ENCODE data around the gene ANKS4B. TPM values are rescaled to one million over a fixed set of nuclear protein-coding genes. Genes with fewer than 3 reads are reported as not detected.

Gene ANKS4B
- total and polyA plus RNA-seq, 2 experiments from 2014 or later, result 0.07 TPM; not detected in 1

DNA sequence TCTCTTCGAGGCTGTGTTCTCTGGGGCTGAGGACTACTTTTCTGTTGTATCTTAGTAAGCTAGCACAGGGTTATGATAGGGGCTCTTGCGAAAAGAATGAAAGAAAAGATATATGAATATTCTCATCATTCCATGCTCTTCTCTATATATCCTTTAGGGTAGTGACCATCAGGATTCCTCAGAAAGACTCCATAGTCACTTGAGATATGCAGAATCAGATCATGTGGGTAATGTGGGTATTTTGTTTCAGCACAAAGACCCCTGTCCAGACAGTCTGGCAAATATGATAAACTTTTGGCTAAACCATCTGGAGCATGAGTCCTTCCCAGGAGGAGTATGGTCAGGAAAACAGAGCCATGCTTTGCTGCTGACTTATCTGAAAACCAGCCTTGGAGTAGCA is 23.1 kb downstream of the ANKS4B start:
- no peaks in the 10 kb centered on the region for H3K36me3 ChIP-seq (ENCODE audit: insufficient read depth)
- ATAC-seq (no peak), DNase-seq (ENCODE audit: low spot score) (no peak)
- H3K27ac ChIP-seq (ENCODE audit: low read depth), result no peak overlapping the region
- H3F3A ChIP-seq (replicated peaks; ENCODE audit: low read depth), result no peaks in the 10 kb centered on the region
- no peak for TF ChIP-seq EZH2 (IDR thresholded peaks at IDR 0.05; ENCODE audit: low read depth, unreplicated experiment)
- no peak for TF ChIP-seq EZH2phosphoT487 (IDR thresholded peaks at IDR 0.05; ENCODE audit: unreplicated experiment)
- no peak for TF ChIP-seq NANOG (IDR thresholded peaks at IDR 0.05; ENCODE audit: borderline replicate concordance)
- TF ChIP-seq, protein P1, sequence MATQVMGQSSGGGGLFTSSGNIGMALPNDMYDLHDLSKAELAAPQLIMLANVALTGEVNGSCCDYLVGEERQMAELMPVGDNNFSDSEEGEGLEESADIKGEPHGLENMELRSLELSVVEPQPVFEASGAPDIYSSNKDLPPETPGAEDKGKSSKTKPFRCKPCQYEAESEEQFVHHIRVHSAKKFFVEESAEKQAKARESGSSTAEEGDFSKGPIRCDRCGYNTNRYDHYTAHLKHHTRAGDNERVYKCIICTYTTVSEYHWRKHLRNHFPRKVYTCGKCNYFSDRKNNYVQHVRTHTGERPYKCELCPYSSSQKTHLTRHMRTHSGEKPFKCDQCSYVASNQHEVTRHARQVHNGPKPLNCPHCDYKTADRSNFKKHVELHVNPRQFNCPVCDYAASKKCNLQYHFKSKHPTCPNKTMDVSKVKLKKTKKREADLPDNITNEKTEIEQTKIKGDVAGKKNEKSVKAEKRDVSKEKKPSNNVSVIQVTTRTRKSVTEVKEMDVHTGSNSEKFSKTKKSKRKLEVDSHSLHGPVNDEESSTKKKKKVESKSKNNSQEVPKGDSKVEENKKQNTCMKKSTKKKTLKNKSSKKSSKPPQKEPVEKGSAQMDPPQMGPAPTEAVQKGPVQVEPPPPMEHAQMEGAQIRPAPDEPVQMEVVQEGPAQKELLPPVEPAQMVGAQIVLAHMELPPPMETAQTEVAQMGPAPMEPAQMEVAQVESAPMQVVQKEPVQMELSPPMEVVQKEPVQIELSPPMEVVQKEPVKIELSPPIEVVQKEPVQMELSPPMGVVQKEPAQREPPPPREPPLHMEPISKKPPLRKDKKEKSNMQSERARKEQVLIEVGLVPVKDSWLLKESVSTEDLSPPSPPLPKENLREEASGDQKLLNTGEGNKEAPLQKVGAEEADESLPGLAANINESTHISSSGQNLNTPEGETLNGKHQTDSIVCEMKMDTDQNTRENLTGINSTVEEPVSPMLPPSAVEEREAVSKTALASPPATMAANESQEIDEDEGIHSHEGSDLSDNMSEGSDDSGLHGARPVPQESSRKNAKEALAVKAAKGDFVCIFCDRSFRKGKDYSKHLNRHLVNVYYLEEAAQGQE (IDR thresholded peaks at IDR 0.05; ENCODE audit: unreplicated experiment), result no peak
- TF ChIP-seq STAT1 (IDR thresholded peaks at IDR 0.05; ENCODE audit: unreplicated experiment), result no peak
- no peak for TF ChIP-seq ZNF114 (CRISPR knock-in tag; IDR thresholded peaks at IDR 0.05)
- no peak for TF ChIP-seq POLR2AphosphoS5 (IDR thresholded peaks at IDR 0.05; ENCODE audit: low read depth)
- H3K9me2 ChIP-seq (ENCODE audit: insufficient read depth), result no peaks in the 10 kb centered on the region
- no peaks in the 10 kb centered on the region for H3K4me1 Mint-ChIP-seq
- no peaks in the 10 kb centered on the region for H3K79me2 ChIP-seq (replicated peaks; ENCODE audit: insufficient read depth)
- H3K27ac Mint-ChIP-seq, result no peak overlapping the region
- H3K36me3 Mint-ChIP-seq (ENCODE audit: low read depth), result 0 out of 3 replicates have a peak, but pooled peaks cover 2% of the 10 kb centered on the region
- no peaks in the 10 kb centered on the region for H3K9me3 Mint-ChIP-seq
- H3K4me3 ChIP-seq, result no peak overlapping the region
- H3K27me3 ChIP-seq (ENCODE audit: insufficient read depth), result no peaks in the 10 kb centered on the region
- H4K20me1 ChIP-seq (replicated peaks; ENCODE audit: insufficient read depth), result no peaks in the 10 kb centered on the region; the same call in 1 of the 2 replicates
- H3K4me2 ChIP-seq, result no peak overlapping the region
- no peak overlapping the region for H3K4me3 Mint-ChIP-seq
- H3K27me3 Mint-ChIP-seq (ENCODE audit: insufficient read depth, low read depth, poor library complexity), result peaks cover 4% of the 10 kb centered on the region
- H2AFZ ChIP-seq, result no peak overlapping the region
- H3K4me1 ChIP-seq (ENCODE audit: insufficient read depth), result no peaks in the 10 kb centered on the region

DNA sequence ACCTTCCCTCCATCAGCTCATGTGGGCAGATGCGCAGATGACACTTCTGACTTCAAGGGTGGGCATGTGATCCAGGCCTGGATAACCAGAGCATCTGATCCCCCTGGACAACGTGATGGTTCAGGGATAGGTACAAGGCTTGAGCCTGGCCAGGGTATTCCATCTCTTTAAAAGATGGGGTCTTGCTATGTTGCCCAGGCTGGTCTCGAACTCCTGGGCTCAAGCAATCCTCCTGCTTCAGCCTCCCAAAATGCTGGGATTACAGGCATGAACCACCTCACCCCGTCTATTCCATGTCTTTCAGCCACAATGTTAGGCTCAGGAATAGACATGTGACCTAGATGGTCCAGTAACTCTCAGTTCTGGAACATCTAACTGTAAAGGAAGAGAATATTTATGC is 23.8 kb downstream of the ANKS4B start:
- Mint-ChIP-seq H3K4me1 (no peaks in the 10 kb centered on the region), H3K9me3 (no peaks in the 10 kb centered on the region), H3K27ac (no peak overlapping the region), H3K4me3 (no peak overlapping the region), H3K27me3 (ENCODE audit: insufficient read depth, low read depth, poor library complexity) (peaks cover 8% of the 10 kb centered on the region), H3K36me3 (ENCODE audit: low read depth) (0 out of 3 replicates have a peak, but pooled peaks cover 2% of the 10 kb centered on the region)
- no peaks in the 10 kb centered on the region for H3K79me2 ChIP-seq (replicated peaks; ENCODE audit: insufficient read depth)
- TF ChIP-seq CREB1 (CRISPR knock-in tag; IDR thresholded peaks at IDR 0.05; ENCODE audit: low read depth) (no peak), NANOG (IDR thresholded peaks at IDR 0.05; ENCODE audit: borderline replicate concordance) (no peak), JUNB (IDR thresholded peaks at IDR 0.05; ENCODE audit: unreplicated experiment) (no peak), ZNF114 (CRISPR knock-in tag; IDR thresholded peaks at IDR 0.05) (no peak), EZH2 (IDR thresholded peaks at IDR 0.05; ENCODE audit: low read depth, unreplicated experiment) (no peak)
- TF ChIP-seq, protein P2, sequence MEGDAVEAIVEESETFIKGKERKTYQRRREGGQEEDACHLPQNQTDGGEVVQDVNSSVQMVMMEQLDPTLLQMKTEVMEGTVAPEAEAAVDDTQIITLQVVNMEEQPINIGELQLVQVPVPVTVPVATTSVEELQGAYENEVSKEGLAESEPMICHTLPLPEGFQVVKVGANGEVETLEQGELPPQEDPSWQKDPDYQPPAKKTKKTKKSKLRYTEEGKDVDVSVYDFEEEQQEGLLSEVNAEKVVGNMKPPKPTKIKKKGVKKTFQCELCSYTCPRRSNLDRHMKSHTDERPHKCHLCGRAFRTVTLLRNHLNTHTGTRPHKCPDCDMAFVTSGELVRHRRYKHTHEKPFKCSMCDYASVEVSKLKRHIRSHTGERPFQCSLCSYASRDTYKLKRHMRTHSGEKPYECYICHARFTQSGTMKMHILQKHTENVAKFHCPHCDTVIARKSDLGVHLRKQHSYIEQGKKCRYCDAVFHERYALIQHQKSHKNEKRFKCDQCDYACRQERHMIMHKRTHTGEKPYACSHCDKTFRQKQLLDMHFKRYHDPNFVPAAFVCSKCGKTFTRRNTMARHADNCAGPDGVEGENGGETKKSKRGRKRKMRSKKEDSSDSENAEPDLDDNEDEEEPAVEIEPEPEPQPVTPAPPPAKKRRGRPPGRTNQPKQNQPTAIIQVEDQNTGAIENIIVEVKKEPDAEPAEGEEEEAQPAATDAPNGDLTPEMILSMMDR (conservative IDR thresholded peaks at IDR 0.05; ENCODE audit: low read depth in 2 of 2), result no peak
- TF ChIP-seq, protein P3, sequence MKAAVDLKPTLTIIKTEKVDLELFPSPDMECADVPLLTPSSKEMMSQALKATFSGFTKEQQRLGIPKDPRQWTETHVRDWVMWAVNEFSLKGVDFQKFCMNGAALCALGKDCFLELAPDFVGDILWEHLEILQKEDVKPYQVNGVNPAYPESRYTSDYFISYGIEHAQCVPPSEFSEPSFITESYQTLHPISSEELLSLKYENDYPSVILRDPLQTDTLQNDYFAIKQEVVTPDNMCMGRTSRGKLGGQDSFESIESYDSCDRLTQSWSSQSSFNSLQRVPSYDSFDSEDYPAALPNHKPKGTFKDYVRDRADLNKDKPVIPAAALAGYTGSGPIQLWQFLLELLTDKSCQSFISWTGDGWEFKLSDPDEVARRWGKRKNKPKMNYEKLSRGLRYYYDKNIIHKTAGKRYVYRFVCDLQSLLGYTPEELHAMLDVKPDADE (IDR thresholded peaks at IDR 0.05), result no peak
- TF ChIP-seq, protein P1 (IDR thresholded peaks at IDR 0.05; ENCODE audit: unreplicated experiment), result no peak
- H2AFZ ChIP-seq, result no peak overlapping the region
- no peak overlapping the region for H3K4me2 ChIP-seq
- no peaks in the 10 kb centered on the region for H3K36me3 ChIP-seq (ENCODE audit: insufficient read depth)
- no peaks in the 10 kb centered on the region for H3K27me3 ChIP-seq (ENCODE audit: insufficient read depth)
- no peak overlapping the region for H3K4me3 ChIP-seq
- no peaks in the 10 kb centered on the region for H3F3A ChIP-seq (replicated peaks; ENCODE audit: low read depth)
- ATAC-seq, result no peak
- H3K27ac ChIP-seq (ENCODE audit: low read depth), result no peak overlapping the region
- DNase-seq (ENCODE audit: low spot score), result no peak
- no peaks in the 10 kb centered on the region for H3K9me2 ChIP-seq (ENCODE audit: insufficient read depth)
- H4K20me1 ChIP-seq (replicated peaks; ENCODE audit: insufficient read depth), result no peaks in the 10 kb centered on the region; the same call in 1 of the 2 replicates
- no peaks in the 10 kb centered on the region for H3K4me1 ChIP-seq (ENCODE audit: insufficient read depth)

All from GM23338 (cell line).